GM18499 (cell line): ENCODE results near the gene UNC5C.

Experiments
- ATAC-seq: cut with Tn5 transposase; IDR thresholded peaks from one replicate; pipeline ENCODE4 v1.9.1; 2021; ENCODE audit warnings: moderate number of reproducible peaks; ENCODE audit not compliant: insufficient read depth, unreplicated experiment

Gene UNC5C

GRCh38 chr4:95361696-95361965 lies 187.1 kb downstream of the UNC5C start:
- ATAC-seq: no peak

- no peak for ATAC-seq
Measured at GRCh38 chr4:95360906-95361695, 187.7 kb downstream of the UNC5C start.

- no peak for ATAC-seq
Measured at GRCh38 chr4:95360256-95360903, 188.4 kb downstream of the UNC5C start.

- ATAC-seq: no peak
Measured at GRCh38 chr4:95358421-95358820, 190.4 kb downstream of the UNC5C start.

- no peak for ATAC-seq
Measured at GRCh38 chr4:95355021-95355420, 193.8 kb downstream of the UNC5C start.

- ATAC-seq: no peak
Measured at GRCh38 chr4:95348418-95348817, 200.4 kb downstream of the UNC5C start.

- ATAC-seq: no peak
Measured at GRCh38 chr4:95343235-95343634, 205.5 kb downstream of the UNC5C start.

- ATAC-seq: no peak
Measured at GRCh38 chr4:95340191-95340590, 208.6 kb downstream of the UNC5C start.

GRCh38 chr4:95325665-95326064 lies 223.1 kb downstream of the UNC5C start:
- ATAC-seq: no peak

- no peak for ATAC-seq
Measured at GRCh38 chr4:95319169-95319568, 229.6 kb downstream of the UNC5C start.

- ATAC-seq: no peak
Measured at GRCh38 chr4:95318483-95318882, 230.3 kb downstream of the UNC5C start.

- no peak for ATAC-seq
Measured at GRCh38 chr4:95318044-95318443, 230.7 kb downstream of the UNC5C start.

- no peak for ATAC-seq
Measured at GRCh38 chr4:95317085-95317793, 231.5 kb downstream of the UNC5C start.

- no peak for ATAC-seq
Measured at GRCh38 chr4:95314573-95314972, 234.2 kb downstream of the UNC5C start.

- ATAC-seq: no peak
Measured at GRCh38 chr4:95304898-95305297, 243.9 kb downstream of the UNC5C start.

GRCh38 chr4:95300304-95300703 lies 248.5 kb downstream of the UNC5C start:
- ATAC-seq: no peak

- no peak for ATAC-seq
Measured at GRCh38 chr4:95296052-95296451, 252.7 kb downstream of the UNC5C start.

GRCh38 chr4:95295157-95295556 lies 253.6 kb downstream of the UNC5C start:
- ATAC-seq: no peak

- ATAC-seq: no peak
Measured at GRCh38 chr4:95294321-95294720, 254.5 kb downstream of the UNC5C start.

GRCh38 chr4:95293014-95293413 lies 255.8 kb downstream of the UNC5C start:
- ATAC-seq: no peak

- ATAC-seq: no peak
Measured at GRCh38 chr4:95290702-95291101, 258.1 kb downstream of the UNC5C start.
